ENCODE data around the gene ENO1.

DNA sequence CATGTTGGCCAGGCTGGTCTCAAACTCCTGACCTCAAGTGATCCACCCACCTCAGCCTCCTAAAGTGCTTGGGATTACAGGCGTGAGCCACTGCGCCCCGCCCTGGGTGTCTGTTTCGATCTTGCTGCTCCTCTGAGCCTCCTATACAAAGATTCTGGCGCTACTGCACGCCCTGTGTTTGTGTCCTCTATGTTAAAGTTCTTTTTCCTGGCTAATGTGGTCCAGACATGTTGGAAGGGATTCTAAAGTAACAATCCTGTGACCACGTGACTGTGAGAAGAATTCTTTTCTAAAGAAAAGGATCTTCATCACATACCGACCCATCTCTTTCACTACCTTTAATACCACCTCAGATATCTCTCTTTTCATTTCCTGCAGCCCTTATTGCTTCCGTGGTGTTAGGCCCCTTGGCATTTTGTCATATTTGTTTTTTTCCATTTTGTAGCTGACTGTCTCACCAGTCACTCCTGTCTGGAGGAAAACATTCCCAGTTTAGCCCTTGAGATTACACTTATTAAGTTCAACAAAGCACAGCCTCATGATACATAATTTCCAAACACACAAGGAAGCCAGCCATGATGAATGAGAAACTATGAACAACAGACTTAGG lies 27.2 kb upstream of the ENO1 start:
- TF ChIP-seq, protein P1, sequence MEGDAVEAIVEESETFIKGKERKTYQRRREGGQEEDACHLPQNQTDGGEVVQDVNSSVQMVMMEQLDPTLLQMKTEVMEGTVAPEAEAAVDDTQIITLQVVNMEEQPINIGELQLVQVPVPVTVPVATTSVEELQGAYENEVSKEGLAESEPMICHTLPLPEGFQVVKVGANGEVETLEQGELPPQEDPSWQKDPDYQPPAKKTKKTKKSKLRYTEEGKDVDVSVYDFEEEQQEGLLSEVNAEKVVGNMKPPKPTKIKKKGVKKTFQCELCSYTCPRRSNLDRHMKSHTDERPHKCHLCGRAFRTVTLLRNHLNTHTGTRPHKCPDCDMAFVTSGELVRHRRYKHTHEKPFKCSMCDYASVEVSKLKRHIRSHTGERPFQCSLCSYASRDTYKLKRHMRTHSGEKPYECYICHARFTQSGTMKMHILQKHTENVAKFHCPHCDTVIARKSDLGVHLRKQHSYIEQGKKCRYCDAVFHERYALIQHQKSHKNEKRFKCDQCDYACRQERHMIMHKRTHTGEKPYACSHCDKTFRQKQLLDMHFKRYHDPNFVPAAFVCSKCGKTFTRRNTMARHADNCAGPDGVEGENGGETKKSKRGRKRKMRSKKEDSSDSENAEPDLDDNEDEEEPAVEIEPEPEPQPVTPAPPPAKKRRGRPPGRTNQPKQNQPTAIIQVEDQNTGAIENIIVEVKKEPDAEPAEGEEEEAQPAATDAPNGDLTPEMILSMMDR (IDR thresholded peaks at IDR 0.05; ENCODE audit: poor library complexity) = no peak
- no peak for TF ChIP-seq EZH2 (IDR thresholded peaks at IDR 0.05; ENCODE audit: borderline replicate concordance)

All from hepatocyte (in vitro differentiated cells).